GM21515 (cell line): Measurements from ENCODE around the gene KIF13A.
"Not testable (repeated sequence)": the region's sequence is repeated elsewhere in the genome, so short reads cannot be mapped to it uniquely, and the experiment has no call there.

Source experiments
- ATAC-seq: cut with Tn5 transposase; IDR thresholded peaks from one replicate; pipeline ENCODE4 v1.9.1; 2021; ENCODE audit not compliant: unreplicated experiment

Gene KIF13A

DNA sequence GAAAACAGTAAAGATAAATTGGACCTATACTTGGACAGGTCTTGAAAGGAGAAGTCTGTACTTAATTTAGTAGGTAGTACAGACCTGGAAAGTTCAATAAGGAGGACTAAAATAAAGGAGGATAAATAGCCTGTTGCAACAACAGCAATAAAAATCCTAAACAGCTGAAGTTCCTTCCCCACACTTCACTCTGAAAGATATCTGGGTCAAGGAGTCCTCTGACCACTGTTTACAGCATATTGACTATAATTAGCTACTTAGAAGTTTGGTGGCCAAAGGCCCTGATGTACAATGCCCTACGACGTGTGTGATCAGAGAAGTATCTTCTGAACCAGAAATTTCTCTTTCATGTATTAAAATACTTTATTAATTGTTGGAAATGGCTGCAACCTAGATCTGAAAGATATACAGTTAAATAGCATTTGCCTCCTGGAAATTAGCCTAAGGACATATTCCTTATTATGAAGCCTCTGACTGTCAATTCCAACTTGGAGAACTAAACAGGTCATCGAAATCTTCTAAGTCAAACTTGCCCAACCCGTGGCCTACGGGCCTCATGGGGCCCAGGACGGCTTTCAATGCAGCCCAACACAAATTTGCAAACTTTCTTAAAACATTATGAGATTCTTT lies 82.8 kb downstream of the KIF13A start:
- no peak for ATAC-seq

DNA sequence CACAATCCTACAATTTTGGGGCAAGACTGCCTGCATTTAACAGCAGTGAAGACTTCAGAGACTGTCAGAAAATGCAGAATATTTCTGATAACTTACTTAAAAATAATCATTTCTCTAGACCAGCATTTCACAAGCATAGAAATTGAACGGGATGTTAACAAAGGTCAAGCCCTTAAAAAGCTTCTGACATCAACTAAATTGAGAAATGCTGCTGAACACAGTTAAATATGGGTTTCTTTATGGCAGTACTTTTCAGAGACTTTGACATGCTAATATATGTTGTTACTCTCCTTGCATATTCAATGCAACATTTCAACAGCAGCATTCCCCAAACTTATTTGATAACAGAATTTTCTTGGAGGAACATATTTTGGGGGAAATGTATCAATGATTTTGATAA lies 84.5 kb downstream of the KIF13A start:
- no peak for ATAC-seq

DNA sequence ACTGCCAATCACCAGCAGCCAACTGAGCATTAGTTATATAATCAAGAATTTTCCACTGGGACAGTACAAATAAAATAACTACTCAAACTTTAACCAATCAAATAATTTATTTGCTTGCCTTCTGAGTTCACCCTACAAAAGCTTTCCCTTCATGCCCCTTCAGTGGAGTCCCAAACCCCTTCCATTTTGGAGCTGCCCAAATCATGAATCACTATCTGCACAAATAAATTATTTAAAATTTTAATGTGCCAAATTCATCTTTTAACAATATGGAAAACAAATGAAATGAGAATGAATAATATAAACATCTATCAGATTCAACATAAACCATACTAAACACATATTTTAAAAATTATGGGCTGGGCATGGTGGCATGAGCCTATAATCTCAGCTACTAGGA lies 85.9 kb downstream of the KIF13A start:
- ATAC-seq, result no peak

DNA sequence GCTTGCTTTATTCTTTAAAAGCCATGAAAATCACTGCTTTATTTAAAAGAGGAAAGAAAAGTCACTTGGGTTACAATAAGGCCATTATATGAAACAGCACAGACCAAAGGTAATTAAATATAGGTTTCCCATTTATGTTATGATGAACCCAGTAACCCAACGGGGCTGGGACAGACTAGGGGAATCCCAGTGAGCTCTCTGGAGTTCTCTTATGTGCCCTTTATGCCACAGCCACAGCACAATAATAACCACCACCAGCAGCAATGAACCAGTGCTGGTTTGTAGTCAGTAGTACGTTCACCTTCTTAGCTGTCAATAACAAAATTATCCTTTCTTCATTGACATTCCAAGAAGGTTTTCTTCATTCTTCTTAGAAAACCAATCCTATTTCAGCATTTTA lies 87.4 kb downstream of the KIF13A start:
- ATAC-seq, result no peak

DNA sequence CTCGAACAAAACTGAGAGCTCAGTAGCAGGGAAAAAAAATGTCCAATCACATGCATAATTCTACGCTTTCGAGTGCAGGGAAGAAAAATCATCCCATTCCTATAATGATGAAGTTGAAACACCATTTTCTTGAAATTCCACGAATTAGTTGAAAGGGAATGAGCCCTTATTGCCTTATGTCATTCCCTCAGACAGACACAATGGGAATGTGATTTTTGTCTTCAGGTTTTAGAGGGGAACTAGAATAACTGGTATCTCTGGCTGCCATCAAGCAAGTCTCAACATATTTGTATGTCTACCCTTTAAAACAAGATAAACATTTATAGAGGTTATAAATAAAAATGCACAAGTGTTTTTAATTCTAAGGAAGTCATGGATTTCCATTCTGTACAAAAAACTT lies 87.9 kb downstream of the KIF13A start:
- no peak for ATAC-seq

DNA sequence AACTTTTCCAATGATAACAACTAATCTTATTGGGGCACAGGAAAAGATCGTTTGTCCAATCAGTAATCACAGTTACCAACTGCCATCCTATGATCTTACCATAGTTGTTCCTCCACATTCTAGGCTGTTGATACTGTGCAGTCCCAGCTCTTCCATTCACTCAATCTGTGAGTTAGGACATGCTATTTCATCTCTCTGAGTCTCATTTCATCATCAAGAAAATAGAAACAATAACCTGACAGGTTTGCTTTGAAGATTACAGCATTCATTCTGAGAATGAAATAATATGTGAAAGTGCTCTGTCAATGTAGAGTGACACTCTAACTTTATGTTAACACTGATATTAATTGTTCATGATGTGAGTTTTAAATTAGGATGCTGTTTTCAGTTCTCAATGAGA lies 89.8 kb downstream of the KIF13A start:
- ATAC-seq, result no peak

DNA sequence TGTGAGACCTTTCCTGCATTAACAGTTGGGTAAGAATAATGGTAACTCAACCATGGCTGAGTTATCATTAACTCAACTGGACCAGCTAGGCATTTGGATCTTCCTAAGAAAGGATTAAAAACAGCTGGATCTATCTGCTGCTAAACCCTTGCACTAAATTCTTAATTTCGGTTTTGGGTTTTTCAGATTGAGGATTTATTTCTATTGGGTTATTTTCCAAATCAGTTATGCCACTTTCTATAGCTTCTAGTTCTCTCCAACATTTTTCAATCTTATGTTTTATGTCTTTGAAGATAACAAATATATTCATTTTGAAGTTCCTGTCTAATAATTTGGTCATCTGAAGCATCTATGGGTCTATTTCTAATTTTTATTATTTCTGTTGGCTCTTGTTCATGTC lies 92.5 kb downstream of the KIF13A start:
- no peak for ATAC-seq

DNA sequence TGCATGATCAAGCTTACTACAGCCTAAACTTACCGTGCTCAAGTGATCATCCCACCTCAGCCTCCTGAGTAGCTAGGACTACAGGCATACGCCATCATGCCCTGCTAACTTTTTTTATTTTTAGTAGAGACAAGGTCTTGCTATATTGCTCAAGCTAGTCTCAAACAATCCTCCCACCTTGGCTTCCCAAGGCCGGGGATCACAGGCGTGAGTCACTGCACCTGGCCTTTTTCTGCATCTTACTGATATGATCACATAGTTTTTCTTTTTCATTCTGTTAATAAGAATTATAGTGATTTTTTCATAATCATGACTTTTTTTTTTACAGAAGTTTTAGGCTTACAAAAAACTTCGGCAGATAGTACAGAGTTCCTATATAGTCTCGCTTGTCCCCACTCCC lies 93.2 kb downstream of the KIF13A start:
- no peak for ATAC-seq

DNA sequence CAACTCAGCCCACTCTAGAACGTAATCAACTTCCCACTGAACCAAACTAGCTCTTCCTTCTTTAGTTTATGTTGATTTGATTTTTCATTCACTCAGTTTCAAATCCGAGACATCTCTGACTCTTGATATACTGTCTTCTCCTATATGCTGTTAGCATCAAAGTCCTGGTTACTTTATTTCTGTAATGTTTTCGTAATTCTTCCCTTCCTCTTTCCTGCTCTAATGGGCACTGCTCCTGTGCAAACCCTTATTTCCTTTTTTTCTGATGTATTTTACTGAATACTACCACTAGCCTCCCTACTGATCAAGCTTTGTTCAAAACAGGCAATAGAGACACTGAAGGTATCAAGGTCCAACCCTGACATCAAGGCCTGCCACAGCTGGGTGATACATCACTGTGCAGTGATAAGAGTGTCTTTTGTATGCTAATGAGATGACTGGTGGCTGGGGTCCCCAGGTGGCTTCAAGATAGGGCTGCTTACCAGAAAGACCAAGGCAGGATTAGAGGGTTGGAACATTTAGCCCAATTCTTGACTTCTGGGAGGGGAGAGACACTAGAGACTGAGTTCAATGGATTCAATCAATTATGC lies 95.2 kb downstream of the KIF13A start:
- ATAC-seq, result no peak

DNA sequence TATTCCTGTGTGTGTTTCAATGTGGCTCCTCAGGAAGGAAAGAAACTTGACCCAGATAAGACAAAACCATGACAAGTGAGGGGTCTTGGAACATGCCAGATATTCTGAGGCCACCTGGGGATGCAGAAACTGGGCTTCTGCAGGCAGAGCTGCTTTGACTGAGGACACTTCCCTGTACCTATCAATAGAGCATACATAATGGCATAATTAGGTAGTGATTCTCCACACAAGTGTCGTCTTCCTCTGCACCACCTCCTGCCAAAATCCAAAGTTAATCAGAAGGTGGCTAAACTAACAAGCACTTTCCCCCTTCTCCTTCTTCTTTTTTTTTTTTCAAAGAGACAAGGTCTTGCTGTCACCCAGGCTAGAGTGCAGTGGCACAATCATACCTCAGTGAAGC lies 97.1 kb downstream of the KIF13A start:
- no peak for ATAC-seq

DNA sequence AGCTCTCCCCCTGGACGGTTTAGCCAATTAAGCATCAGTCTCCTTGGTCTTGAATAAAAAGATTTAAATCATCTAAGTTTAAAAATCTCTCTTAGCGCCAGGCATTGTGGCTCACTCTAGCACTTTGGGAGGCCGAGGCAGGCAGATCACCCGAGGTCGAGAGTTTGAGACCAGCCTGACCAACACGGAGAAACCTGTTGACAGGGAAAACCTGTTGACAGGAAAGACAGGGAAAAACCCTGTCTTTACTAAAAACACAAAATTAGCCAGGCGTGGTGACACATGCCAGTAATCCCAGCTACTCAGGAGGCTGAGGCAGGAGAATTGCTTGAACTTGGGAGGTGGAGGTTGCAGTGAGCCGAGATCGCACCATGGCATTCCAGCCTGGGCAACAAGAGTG lies 97.7 kb downstream of the KIF13A start:
- ATAC-seq, result not testable (repeated sequence)

DNA sequence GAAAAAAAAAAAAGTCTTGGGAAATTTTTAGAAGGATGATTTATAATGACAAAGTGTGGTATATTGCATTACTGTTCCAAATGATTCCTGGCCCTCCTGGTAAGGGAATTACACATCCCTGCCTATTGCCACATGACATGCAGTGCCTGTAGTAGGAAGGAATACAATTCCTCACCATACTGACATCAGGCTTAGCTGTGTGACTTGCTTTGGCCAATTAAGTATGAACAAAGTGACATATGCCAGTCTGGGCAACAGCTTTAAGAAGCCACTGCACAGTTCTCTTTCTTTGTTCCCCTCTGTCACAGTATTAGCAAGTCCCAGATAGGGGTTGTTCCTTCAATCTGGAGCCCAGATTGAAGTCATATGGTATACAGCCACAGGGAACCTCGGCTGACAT lies 100.5 kb downstream of the KIF13A start:
- ATAC-seq, result no peak

DNA sequence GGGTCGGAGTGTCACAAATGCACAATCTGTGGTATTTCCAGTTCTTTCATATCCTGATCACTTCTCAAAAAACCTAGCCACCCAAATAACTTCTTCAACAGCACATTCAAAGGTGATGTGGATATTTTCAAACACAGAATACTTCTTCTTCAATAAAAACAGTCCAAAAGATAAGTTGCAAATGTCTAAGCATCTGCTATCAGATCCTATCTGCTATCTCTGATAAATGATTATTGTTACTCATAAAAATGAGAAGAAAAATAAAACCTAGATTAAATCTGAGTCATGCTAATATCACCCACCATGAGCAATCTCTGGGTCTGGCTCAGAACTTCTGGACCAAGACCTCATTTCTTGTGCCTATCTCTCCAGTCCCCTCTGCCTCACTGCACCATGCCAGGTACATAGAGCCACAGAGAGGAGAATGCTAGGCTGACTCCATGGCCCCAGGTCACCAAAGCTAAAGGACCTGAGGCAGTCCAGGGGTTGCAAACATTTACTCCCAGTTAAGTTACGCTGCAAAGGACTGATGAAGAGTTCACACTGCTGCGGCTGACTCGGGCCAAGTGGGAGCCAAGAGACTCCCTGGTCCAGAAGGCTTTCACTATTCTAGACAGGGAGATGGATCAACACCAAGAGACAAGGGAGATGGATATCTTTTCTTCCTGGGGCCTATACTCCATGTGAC lies 101.4 kb downstream of the KIF13A start:
- ATAC-seq, result no peak

DNA sequence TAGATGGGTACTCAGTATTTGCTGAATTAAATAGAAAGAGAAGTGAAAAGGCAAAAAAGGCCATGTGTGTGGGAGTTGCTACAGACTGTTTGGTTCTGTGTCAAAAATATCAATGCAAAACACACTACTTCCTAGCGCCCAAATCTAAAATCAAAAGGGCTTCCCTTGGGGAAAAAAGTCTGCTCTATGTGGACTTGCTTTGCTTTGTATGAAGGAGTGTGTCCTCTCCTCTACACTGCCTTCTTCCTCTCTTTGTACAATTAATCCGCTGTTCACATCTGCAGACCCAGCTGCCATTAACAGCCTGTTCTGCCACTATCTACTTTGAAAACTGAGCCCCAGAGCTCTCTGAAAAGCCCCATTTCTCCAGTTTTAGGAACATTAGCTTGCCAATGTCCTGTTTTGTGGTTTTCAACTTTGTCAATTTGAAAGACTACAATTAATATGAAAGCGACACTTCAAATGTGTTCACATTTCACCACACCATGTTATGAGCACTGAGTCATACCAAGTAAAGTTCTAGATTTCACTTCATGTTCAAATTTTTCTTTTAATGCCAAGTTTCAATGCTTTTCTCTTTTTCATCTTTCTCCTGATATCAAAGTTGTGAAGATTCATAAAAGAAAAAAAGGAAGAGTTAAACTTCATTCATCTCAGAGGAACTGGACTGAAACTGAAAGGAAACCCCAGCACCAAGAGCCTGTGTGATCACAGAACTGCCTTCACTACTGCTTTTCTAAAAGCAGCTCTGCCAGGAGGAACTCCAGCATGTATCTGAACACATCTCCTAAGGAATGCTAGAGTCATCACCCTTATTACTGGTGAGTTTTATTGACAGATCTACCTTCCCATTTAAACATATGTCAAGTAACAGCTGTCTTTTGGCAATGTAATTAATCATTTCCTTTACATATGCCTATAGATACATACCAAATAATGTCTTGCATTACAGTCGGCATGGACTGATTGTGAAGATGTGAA lies 102.6 kb downstream of the KIF13A start:
- ATAC-seq, result peak; percentile 74

DNA sequence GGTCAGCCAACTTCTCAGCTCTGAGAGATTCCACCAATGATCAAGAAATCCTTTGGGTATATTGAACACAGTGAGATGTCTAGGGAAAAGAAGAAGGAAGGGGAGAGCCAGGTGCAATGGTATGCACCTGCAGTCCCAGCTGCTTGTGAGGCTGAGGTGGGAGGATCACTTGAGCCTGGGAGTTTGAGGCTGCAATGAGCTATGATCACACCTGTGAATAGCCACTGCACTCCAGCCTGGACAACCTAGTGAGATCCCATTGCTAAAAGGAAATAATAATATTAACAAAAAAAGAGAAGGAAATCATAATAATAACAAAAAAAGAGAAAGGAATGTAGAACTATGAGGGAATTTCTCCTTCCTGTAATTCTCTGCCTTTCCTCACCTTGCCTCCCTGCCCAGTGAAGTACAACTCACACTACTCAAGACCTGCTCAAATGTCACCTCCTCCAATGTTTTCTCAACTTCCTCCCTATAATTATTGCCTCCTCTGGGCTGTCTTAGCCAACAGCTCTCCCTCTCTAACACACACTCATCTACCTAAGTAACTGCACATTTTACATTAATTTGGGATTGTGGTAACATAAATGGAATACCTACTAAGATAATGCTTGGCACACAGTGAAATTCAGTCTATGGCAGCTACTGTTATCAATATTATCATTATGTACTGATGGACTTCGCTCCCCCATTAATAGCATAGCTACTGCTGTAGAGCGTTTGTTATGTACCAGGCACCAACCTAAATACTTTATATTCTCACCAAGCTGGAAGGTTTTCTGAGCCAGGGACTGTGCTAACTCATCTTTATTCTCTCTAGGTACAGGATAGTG lies 103.6 kb downstream of the KIF13A start:
- ATAC-seq, result no peak

DNA sequence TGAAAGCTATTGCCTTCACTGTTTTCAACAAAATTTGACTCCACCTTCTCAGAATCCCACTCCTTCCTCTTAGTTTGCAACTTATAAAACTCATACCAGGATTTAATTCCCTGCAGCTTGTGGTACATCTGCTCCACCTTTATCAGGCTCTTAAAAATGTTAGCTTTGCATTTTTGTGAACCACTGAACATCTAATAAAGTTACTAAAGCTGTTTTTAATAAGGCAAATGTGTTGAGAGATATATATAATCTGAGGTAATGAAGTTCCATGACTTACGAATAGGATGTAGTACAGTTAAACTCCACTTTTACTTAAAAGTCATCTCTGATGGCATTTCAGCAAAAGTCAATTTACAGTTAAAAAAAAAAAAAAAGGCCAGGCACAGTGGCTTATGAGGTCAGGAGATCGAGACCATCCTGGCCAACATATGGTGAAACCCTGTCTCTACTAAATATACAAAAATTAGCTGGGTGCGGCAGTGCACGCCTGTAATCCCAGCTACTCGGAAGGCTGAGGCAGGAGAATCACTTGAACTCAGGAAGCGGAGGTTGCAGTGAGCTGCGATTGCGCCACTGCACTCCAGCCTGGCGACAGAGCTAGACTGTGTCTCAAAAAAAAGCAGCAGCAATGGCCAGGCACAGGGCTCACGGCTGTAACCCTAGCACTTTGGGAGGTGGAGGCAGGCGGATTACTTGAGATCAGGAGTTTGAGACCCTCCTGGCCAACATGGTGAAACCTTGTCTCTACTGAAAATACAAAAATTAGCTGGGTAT lies 106.2 kb downstream of the KIF13A start:
- no peak for ATAC-seq

DNA sequence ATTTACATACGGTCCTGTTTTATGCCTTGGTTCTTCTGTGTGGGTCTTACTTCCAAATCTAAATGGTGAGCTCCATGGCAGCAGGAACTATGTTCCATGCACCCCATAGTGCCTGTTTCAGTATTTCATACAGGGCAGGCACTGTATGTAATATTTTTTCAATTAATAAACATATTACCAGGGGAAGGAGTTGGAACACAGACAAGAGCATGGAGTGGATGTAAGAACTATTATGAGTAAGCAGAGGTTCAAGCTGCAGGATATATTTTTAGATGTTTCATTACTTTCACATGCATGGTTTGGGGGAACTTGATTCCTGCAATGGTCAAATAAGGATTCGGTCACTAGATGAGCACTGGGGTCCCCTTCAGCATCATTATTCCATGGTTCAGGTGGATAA lies 108.3 kb downstream of the KIF13A start:
- no peak for ATAC-seq

DNA sequence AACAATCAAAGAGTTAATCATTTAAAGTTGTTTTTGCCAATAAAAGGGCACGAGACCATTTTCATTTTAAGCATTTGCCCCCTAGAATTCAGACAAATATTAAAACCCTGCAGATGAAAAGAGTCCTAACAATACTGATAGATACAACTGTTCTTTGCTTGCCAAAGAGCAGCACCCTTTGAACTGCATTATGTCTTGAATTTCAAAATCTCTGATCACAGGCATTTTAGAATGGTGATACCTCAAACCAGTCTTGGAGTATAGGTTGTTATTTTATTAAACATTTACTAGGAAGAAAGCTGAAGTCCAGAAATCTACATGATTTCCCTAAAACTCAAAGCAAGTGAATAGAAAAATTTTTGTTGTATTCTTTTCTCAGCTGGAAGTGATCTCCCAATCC lies 108.7 kb downstream of the KIF13A start:
- ATAC-seq, result no peak

DNA sequence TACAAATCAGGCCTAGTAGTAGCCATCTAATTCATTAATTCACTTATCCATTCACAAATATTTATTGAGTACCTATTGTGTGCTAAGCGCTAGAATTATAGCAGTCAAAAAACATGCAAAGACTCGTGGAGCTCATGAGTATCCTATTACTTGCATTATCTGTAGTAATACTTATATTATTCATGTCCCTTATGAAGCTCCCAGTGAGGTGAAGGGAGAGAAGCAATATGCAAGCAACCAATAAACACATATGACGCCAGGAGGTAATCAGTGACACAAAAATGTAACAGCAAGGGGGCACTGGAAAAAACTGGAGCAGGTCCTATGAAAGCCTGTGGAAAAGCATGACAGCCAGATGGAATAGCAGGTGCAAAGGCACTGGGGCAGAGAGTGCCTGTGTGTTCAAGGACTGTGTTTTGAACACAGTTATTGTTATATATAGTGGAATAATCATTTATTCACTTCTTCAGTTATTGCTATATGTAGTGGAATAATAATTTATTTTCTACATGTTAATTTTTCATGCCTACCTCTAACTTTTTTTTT lies 109.5 kb downstream of the KIF13A start:
- no peak for ATAC-seq
